HTR-8/SVneo (cell line): Measurements from ENCODE around the gene USP20.

Source experiments
- DNase-seq: peaks from one replicate; pipeline ENCODE4 v3.0.0; 2011; ENCODE audit warnings: low spot score, mixed read lengths; ENCODE audit not compliant: insufficient read length
- FAIRE-seq: peaks from 2 replicates; lab custom pipeline; 2011; peaks lifted over from hg19 to GRCh38; lab: Jason Lieb, UNC

USP20 gene

GRCh38 chr9:129851821-129852220, 16.6 kb downstream of the USP20 start:
- FAIRE-seq (no peak), DNase-seq (no peak)

GRCh38 chr9:129852579-129852978, 17.3 kb downstream of the USP20 start:
- DNase-seq (no peak), FAIRE-seq (no peak)

GRCh38 chr9:129853614-129854013, 18.4 kb downstream of the USP20 start:
- FAIRE-seq: no peak
- DNase-seq: no peak

- FAIRE-seq: no peak
- DNase-seq: no peak
These were observed 19.4 kb downstream of the USP20 start for GRCh38 chr9:129854588-129855110.

- FAIRE-seq (no peak), DNase-seq (no peak)
These were observed 21.9 kb downstream of the USP20 start for GRCh38 chr9:129857207-129857606.

GRCh38 chr9:129858167-129858962, 23.1 kb downstream of the USP20 start:
- no peak for FAIRE-seq

GRCh38 chr9:129860653-129861446, 25.6 kb downstream of the USP20 start:
- FAIRE-seq (no peak), DNase-seq (no peak)

More at GRCh38 chr9:129858167-129858962, 23.1 kb downstream of the USP20 start:
- DNase-seq: no peak

GRCh38 chr9:129861447-129861827, 26.2 kb downstream of the USP20 start:
- FAIRE-seq (no peak), DNase-seq (no peak)

GRCh38 chr9:129863059-129863690, 27.9 kb downstream of the USP20 start:
- FAIRE-seq: no peak
- peak; percentile 89 for DNase-seq

- DNase-seq: no peak
These were observed 29.9 kb downstream of the USP20 start for GRCh38 chr9:129864991-129865647.

GRCh38 chr9:129865668-129866320, 30.5 kb downstream of the USP20 start:
- no peak for FAIRE-seq
- no peak for DNase-seq

More at GRCh38 chr9:129864991-129865647, 29.9 kb downstream of the USP20 start:
- no peak for FAIRE-seq

GRCh38 chr9:129866394-129867135, 31.3 kb downstream of the USP20 start:
- FAIRE-seq (no peak), DNase-seq (no peak)

GRCh38 chr9:129867136-129868022, 32.1 kb downstream of the USP20 start:
- no peak for DNase-seq
- FAIRE-seq: no peak

GRCh38 chr9:129868023-129868871, 33.0 kb downstream of the USP20 start:
- no peak for DNase-seq
- FAIRE-seq: no peak

GRCh38 chr9:129868872-129869486, 33.7 kb downstream of the USP20 start:
- DNase-seq: no peak
- FAIRE-seq: no peak

GRCh38 chr9:129869585-129870501, 34.6 kb downstream of the USP20 start:
- DNase-seq (no peak), FAIRE-seq (no peak)
